Testis (tissue), 2 donors: ENCODE data around the gene AUTS2.

Experiments used
- POLR2A ChIP-seq: fragments of 450-650 bp; IDR thresholded peaks from one replicate; pipeline ENCODE4 v1.6.1; 2017; ENCODE audit warnings: antibody characterized with exemption, mild to moderate bottlenecking, moderate library complexity
- TF ChIP-seq, protein P1 (sequence below), 3 experiments: fragments of 450-650 bp in 2 of 3; fragments of 200-600 bp in 1 of 3; sonication (generic) in 1 of 3; IDR thresholded peaks; one replicate each; pipeline ENCODE4 v1.5.1; 2016 to 2019; ENCODE audit warnings: antibody characterized with exemption in 3 of 3, mild to moderate bottlenecking in 2 of 3, moderate library complexity in 1 of 3

DNA sequence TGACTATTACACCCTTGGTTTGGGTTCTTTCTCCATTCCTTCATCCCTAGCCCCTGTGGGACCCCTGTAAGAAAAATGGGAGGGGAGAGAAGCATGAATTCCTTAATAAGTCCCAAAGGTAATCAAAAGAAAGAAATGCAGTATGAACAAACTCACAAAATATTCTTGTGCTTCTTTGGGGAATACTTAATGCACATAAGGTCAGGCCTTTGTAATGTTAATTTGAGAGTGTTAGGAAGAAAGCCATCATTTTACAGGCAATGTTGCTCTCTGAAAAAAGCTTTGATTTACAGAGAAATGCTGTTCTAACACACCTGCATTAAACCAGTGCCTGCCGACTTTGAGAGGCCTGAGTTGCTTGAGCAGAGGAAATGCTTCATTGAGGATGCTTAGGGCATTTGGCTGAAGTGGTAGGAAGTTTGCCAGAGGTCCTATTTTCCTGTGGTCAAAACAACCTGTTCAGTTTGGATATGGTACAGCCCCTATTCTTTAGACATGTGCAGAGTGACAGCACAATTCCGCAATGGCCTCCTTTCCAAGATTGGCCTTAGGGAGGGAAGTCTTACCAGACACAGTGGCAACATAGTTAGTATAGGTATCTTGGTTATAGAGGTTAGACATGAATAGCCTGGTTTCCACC is 643.4 kb downstream of the AUTS2 start:
- no peak for TF ChIP-seq POLR2A
- TF ChIP-seq, protein P1, sequence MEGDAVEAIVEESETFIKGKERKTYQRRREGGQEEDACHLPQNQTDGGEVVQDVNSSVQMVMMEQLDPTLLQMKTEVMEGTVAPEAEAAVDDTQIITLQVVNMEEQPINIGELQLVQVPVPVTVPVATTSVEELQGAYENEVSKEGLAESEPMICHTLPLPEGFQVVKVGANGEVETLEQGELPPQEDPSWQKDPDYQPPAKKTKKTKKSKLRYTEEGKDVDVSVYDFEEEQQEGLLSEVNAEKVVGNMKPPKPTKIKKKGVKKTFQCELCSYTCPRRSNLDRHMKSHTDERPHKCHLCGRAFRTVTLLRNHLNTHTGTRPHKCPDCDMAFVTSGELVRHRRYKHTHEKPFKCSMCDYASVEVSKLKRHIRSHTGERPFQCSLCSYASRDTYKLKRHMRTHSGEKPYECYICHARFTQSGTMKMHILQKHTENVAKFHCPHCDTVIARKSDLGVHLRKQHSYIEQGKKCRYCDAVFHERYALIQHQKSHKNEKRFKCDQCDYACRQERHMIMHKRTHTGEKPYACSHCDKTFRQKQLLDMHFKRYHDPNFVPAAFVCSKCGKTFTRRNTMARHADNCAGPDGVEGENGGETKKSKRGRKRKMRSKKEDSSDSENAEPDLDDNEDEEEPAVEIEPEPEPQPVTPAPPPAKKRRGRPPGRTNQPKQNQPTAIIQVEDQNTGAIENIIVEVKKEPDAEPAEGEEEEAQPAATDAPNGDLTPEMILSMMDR (IDR thresholded peaks at IDR 0.05) = no peak
